Natural killer cell (primary cell): ENCODE measurements around the gene LRRC4B. TPM values are rescaled to one million over a fixed set of nuclear protein-coding genes. Genes with fewer than 3 reads are reported as not detected.

Experiments
- ATAC-seq, 3 donors: fragments of 150-1000 bp in 2 of 3; fragments of 200-7000 bp in 1 of 3; cut with Tn5 transposase; 1 replicate in 1 of 3; 2 replicates in 2 of 3; pipeline ENCODE4 v1.10.0; 2021; ENCODE audit warnings: mild to moderate bottlenecking in 2 of 3, moderate library complexity in 2 of 3
- DNase-seq, 2 donors: peaks; one replicate each; pipeline versions ENCODE4 v3.0.0 to v3.0.0-alpha.2; 2013 to 2021; ENCODE audit warnings: mixed read lengths in 1 of 2
- H3K27ac ChIP-seq: one replicate; pipeline ENCODE4 v1.5.1; 2013; ENCODE audit warnings: mild to moderate bottlenecking, low read length
- H3K27me3 ChIP-seq: one replicate; pipeline ENCODE4 v1.6.1; 2013; ENCODE audit warnings: low read length; ENCODE audit not compliant: control insufficient read depth, insufficient read depth
- H3K36me3 ChIP-seq: one replicate; pipeline ENCODE4 v1.6.1; 2013; ENCODE audit warnings: low read length; ENCODE audit not compliant: control insufficient read depth, insufficient read depth
- H3K4me1 ChIP-seq: one replicate; pipeline ENCODE4 v1.6.1; 2013; ENCODE audit warnings: low read length; ENCODE audit not compliant: control insufficient read depth, insufficient read depth
- H3K4me3 ChIP-seq: one replicate; pipeline ENCODE4 v1.5.1; 2013; ENCODE audit warnings: low read length
- H3K9me3 ChIP-seq: one replicate; pipeline ENCODE4 v1.6.1; 2013; ENCODE audit warnings: low read length; ENCODE audit not compliant: control insufficient read depth, insufficient read depth
- H3K27ac Mint-ChIP-seq, 2 donors: one replicate each; pipeline ENCODE4 v1.8.0; 2022; ENCODE audit warnings: mild to moderate bottlenecking in 2 of 2, mixed read lengths in 2 of 2, moderate library complexity in 1 of 2
- H3K27me3 Mint-ChIP-seq, 2 donors: one replicate each; pipeline ENCODE4 v1.8.0; 2022; ENCODE audit warnings: low read depth in 2 of 2, mixed read lengths in 2 of 2
- H3K36me3 Mint-ChIP-seq: one replicate; pipeline ENCODE4 v1.8.0; 2022; ENCODE audit warnings: mixed read lengths
- H3K4me1 Mint-ChIP-seq, 2 donors: one replicate each; pipeline ENCODE4 v1.8.0; 2022; ENCODE audit warnings: mixed read lengths in 2 of 2
- H3K4me3 Mint-ChIP-seq: one replicate; pipeline ENCODE4 v1.8.0; 2022; ENCODE audit warnings: mild to moderate bottlenecking, moderate library complexity, mixed read lengths
- H3K9me3 Mint-ChIP-seq, 2 donors: one replicate each; pipeline ENCODE4 v1.8.0; 2022; ENCODE audit warnings: mixed read lengths in 2 of 2
- WGBS: methylation state at CpG from one replicate; pipeline ENCODE4 v1.1.7; 2013; ENCODE audit warnings: missing lambda C conversion rate; ENCODE audit not compliant: insufficient coverage; 5-methylcytosine and 5-hydroxymethylcytosine counted together
- intact Hi-C: fragments of 100-400 bp; cut with micrococcal nuclease; formaldehyde crosslinking; loops from one replicate; pipeline ENCODE4 v1.14.2; 2022
- total RNA-seq, 4 donors: library from RNA; stranded (reverse); fragments of 120-200 nt in 1 of 4; gene quantifications; one replicate each; pipeline versions ENCODE4 v1.2.3 to v1.2.4, GENCODE V29; 2013 to 2022
- TF ChIP-seq, protein P1 (sequence below): fragments of 200-600 bp; IDR thresholded peaks from one replicate; pipeline ENCODE4 v1.8.0; 2022; ENCODE audit warnings: antibody characterized with exemption

Gene LRRC4B
- total RNA-seq, 3 donors from 2014 or later (not counting 1 experiment from before 2014, with no cell fraction given), result not detected

DNA sequence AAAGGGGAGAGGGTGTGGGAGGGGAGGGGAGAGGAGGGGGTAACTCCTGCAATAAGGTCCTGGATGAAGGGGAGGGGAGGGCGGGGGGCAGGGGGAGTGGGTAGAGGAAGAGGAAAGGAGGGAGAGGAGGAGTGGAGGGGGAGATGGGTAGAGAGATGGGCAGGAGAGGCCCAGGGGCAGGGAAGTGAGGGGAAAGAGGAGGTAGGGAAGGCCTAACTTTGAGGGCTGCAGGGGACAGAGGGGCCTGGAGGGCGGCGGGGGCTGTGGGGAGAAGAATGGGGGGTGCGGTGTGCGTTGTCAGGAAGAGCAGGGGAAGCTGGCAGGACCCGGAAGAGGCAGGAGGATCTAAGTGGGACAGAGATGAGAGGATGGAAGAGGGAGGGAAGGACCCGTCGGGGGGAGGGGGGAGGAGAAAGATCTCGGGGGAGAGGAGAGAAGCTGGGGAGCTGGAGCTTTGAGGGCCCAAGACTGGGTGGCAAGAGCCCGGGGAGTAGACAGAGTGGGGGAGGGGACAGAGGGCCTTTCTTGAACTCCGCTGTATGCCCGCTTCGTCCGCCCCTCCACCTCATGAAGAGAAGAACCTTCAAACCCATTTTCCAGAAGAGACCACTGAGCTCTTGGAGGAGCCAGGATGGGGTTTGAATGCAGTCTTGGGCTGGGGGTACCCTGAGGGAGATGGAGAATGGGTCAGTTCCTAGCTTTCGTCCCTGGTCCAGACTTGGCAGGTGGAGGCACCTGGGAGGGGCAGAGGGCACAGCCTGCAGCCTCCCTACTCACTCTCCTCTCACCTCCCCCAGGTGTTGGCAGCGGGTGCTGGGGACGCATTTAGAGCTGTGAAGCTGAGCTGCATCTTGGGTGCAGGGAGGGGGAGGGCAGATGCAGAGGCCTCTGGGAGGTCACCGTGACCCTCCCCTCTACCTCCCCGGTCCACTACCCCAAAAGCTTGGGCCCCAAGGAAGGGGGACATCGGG lies 778 bp upstream of the LRRC4B start:
- H3K4me3 ChIP-seq, result no peak overlapping the region
- no peaks in the 10 kb centered on the region for H3K9me3 ChIP-seq
- Mint-ChIP-seq H3K4me3 (no peak overlapping the region), H3K4me1 (peaks cover 0 to 14% of the 10 kb centered on the region in 2 donors), H3K36me3 (no peaks in the 10 kb centered on the region), H3K9me3 (no peaks in the 10 kb centered on the region), H3K27ac (no peak overlapping the region), H3K27me3 (peaks cover 38 to 43% of the 10 kb centered on the region in 2 donors)
- no peak overlapping the region for H3K27ac ChIP-seq
- intact Hi-C loops, result no loop called here
- peaks cover 12% of the 10 kb centered on the region for H3K4me1 ChIP-seq
- peaks cover 14% of the 10 kb centered on the region for H3K27me3 ChIP-seq
- no peak for DNase-seq
- TF ChIP-seq, protein P1, sequence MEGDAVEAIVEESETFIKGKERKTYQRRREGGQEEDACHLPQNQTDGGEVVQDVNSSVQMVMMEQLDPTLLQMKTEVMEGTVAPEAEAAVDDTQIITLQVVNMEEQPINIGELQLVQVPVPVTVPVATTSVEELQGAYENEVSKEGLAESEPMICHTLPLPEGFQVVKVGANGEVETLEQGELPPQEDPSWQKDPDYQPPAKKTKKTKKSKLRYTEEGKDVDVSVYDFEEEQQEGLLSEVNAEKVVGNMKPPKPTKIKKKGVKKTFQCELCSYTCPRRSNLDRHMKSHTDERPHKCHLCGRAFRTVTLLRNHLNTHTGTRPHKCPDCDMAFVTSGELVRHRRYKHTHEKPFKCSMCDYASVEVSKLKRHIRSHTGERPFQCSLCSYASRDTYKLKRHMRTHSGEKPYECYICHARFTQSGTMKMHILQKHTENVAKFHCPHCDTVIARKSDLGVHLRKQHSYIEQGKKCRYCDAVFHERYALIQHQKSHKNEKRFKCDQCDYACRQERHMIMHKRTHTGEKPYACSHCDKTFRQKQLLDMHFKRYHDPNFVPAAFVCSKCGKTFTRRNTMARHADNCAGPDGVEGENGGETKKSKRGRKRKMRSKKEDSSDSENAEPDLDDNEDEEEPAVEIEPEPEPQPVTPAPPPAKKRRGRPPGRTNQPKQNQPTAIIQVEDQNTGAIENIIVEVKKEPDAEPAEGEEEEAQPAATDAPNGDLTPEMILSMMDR, result no peak
- ATAC-seq, result no peak
- H3K36me3 ChIP-seq, result no peaks in the 10 kb centered on the region
- WGBS, result 19% methylated on average over 13 of the region's 20 CpGs

- Histone ChIP-seq H3K9me3 (no peaks in the 10 kb centered on the region), H3K4me1 (peaks cover 12% of the 10 kb centered on the region), H3K36me3 (no peaks in the 10 kb centered on the region), H3K27ac (no peak overlapping the region), H3K27me3 (peaks cover 14% of the 10 kb centered on the region), H3K4me3 (no peak overlapping the region)
- DNase-seq (no peak), ATAC-seq (peak in 2 of 3 donors; percentile 21 to 29)
- Mint-ChIP-seq H3K9me3 (no peaks in the 10 kb centered on the region), H3K27me3 (peaks cover 48 to 52% of the 10 kb centered on the region in 2 donors), H3K4me1 (peaks cover 0 to 14% of the 10 kb centered on the region in 2 donors), H3K27ac (peak overlapping the region in 1 of 2 donors; percentile 22), H3K36me3 (no peaks in the 10 kb centered on the region), H3K4me3 (no peak overlapping the region)
- TF ChIP-seq, protein P1, result no peak
- intact Hi-C loops, result no loop called here
- WGBS, result 8% methylated on average over 16 of the region's 38 CpGs
These were observed 988 bp downstream of the LRRC4B start for GRCh38 chr19:50567052-50567841.

GRCh38 chr19:50565984-50566903 lies 2.0 kb downstream of the LRRC4B start:
- 4% methylated on average over 29 of the region's 36 CpGs for WGBS
- peak overlapping the region in 1 of 2 donors; percentile 22 for H3K27ac Mint-ChIP-seq
- no peaks in the 10 kb centered on the region for H3K36me3 Mint-ChIP-seq
- ATAC-seq, result peak in 1 of 3 donors; percentile 39
- H3K4me1 ChIP-seq, result peaks cover 12% of the 10 kb centered on the region
- intact Hi-C loops, result no loop called here
- H3K4me3 ChIP-seq, result no peak overlapping the region
- no peaks in the 10 kb centered on the region for H3K9me3 ChIP-seq
- TF ChIP-seq, protein P1, result no peak
- H3K27me3 Mint-ChIP-seq, result peaks cover 48 to 52% of the 10 kb centered on the region in 2 donors
- H3K4me3 Mint-ChIP-seq, result no peak overlapping the region
- H3K27ac ChIP-seq, result no peak overlapping the region
- H3K4me1 Mint-ChIP-seq, result peaks cover 0 to 14% of the 10 kb centered on the region in 2 donors
- H3K9me3 Mint-ChIP-seq, result no peaks in the 10 kb centered on the region
- no peaks in the 10 kb centered on the region for H3K36me3 ChIP-seq
- DNase-seq, result peak in 1 of 2 donors; percentile 39
- H3K27me3 ChIP-seq, result peaks cover 14% of the 10 kb centered on the region
